ENCODE results near the gene MARCO.

MARCO gene

DNA sequence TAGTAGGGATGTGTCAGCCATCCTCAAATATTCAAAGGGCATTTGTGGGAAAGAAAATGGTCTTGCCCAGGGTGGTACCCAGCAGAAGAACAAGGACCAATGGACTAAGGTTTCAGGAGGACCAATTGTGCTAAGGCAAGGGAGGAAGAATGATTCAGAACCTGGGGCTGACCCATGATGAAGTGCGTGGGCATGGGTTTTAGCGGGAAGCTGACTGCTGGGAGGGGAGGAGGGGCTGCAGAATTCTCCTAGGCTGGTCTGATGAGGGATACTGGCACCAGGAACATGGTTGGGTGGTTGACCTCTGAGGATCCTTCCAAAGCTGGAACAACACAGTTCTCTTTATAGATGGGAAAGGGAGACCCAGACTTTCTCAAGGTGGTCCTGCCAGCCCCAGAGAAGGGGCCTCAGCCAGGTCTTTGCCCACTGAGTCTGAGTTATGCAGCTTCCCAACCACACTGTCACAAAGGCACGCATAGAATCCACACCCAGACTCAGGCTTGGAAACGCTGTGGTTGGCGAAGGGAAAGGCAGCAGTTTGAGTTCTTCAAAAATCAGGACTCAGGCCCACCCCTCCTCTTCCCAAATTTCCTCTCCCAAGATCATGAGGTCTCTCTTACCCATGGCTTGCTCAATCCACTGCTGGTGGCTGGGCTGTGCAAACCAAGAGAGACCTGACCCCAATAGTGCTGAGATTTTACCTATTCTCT lies 37.3 kb downstream of the MARCO start:
- TF ChIP-seq, protein P1, sequence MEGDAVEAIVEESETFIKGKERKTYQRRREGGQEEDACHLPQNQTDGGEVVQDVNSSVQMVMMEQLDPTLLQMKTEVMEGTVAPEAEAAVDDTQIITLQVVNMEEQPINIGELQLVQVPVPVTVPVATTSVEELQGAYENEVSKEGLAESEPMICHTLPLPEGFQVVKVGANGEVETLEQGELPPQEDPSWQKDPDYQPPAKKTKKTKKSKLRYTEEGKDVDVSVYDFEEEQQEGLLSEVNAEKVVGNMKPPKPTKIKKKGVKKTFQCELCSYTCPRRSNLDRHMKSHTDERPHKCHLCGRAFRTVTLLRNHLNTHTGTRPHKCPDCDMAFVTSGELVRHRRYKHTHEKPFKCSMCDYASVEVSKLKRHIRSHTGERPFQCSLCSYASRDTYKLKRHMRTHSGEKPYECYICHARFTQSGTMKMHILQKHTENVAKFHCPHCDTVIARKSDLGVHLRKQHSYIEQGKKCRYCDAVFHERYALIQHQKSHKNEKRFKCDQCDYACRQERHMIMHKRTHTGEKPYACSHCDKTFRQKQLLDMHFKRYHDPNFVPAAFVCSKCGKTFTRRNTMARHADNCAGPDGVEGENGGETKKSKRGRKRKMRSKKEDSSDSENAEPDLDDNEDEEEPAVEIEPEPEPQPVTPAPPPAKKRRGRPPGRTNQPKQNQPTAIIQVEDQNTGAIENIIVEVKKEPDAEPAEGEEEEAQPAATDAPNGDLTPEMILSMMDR (IDR thresholded peaks at IDR 0.05): no peak

DNA sequence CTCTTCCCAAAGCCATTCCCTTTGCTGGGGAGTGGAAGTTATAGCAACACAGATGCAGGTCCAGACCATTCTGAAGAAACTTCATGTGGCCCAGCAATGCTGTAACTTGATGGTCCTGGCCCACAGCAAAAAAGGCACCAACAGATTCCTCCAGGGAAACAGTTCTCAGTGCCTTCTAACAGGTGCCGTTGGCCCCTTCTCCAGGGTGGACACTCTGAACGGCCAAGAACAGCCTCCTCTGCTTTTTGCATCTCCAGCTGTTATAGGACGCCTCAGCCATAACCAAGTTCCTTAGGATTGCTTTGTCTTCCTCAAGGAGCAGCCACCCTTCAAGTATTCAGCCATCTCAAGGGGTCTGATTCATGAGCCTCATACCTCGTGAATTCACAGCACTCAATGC lies 38.0 kb downstream of the MARCO start:
- TF ChIP-seq, protein P1 (IDR thresholded peaks at IDR 0.05): no peak

DNA sequence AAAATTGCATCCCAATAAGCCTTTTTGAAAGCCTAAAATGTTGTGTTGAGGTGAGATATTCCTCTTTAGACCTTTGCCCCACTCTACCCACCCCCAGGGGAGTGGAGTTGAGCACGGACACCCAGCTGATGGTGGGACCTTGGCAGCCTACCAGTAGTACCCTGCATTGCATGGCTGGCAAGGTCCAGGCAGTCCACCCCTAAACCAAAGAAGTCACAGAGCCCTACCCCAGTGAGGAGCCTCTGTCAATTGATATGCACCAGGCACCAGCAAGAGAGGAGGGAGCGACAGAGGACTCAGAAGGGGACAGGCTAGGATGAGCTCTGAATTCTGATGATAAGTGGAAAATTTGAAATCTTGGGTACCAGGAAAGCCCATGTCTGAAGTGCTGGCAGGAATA lies 38.6 kb downstream of the MARCO start:
- TF ChIP-seq, protein P1 (IDR thresholded peaks at IDR 0.05): no peak

DNA sequence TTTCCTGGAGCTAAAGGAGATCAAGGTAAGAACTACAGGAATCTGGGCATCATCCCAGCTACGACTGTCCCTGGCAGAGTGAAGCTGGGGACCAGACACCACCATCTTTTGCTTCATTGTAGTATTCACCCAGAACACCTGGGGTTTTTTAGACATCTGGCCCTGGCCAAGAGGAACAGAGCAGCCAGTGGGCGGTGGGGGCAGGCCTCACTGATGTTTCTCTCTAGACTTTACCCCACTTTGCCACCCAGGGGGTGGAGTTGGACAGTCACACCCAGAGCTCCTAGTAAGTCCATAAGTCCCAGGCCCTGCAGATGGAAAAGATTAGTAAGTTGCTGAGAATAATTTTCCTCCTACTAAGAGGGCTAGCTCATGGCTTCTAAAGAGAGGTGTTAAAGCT lies 39.6 kb downstream of the MARCO start:
- TF ChIP-seq, protein P1 (IDR thresholded peaks at IDR 0.05): no peak

DNA sequence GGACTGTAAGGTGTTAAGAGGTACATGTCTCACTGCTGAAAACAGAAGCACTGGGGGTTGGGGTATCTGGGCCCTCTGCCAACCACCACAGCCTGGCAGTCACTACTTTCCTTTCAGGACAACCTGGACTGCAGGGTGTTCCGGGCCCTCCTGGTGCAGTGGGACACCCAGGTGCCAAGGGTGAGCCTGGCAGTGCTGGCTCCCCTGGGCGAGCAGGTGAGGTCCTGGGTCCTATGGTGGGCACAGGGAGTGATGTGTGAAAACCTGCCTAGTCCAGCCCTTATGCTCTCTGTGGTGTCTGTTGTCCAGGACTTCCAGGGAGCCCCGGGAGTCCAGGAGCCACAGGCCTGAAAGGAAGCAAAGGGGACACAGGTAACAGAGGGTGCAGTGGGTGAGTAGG lies 40.0 kb downstream of the MARCO start:
- TF ChIP-seq, protein P1 (IDR thresholded peaks at IDR 0.05): no peak

DNA sequence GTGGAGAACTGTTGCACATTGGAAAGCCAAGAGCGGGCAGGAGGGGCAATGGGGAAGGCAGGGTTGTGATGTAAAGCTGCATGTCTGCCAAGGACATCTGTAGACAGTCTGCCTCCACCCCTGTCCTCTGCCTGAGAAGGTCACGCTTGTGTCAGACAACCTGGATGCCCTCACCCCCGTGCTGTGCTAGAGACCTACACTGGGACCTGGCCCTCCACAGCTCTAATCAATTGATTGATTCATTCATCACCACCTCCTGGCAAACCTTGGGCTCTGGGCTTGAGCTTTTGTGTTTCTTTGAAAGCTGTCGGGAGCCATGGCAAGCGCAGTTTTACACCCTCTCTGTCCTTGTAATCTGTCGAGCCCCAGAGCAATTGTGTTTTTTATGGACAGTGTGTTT lies 41.1 kb downstream of the MARCO start:
- TF ChIP-seq, protein P1 (IDR thresholded peaks at IDR 0.05): no peak

DNA sequence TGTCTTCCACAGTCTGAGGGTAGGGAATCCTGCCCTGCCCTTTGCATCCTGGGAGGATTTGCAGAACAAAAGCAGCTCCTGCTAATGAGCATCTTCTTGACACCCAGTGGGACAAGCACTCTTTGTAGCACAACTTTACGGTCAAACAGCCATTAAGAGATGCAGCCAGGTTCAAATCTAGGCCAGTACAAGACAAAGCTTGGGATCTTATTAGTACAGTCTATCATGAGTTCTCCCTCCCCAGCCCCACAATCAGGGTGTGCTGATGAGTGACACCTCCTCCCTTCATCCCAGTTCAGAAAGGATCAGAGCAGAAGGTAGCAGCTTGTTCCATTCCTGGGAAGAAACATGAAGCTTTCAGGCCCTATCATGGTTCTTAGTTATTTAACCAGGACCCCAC lies 41.9 kb downstream of the MARCO start:
- TF ChIP-seq, protein P1 (IDR thresholded peaks at IDR 0.05): no peak

DNA sequence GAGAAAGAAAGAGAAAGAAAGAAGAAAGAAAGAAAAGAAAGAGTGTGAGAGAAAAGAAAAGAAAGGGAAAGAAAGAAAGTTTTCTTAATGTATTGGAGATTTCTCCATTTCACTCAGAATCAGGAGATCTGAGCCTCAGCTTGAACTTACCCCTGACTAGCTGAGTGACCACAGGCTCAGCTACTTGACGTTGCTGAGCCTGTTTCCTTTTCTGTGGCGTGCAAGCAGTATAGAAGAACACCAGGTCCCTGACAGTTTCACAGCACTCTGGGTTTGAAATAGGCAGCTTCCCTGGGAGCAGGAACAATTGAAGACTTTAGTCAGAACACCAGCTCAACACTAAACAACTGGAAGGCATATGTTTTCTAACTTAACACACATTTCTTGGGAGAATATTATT lies 44.7 kb downstream of the MARCO start:
- TF ChIP-seq, protein P1 (IDR thresholded peaks at IDR 0.05): no peak

Data from LNCAP (cell line).